Liver (tissue), 3 donors: ENCODE results near the gene TBC1D3H.
"Not testable (repeated sequence)": the region's sequence is repeated elsewhere in the genome, so short reads cannot be mapped to it uniquely, and the experiment has no call there.

Experiments used
- CTCF ChIP-seq: fragments of 150-350 bp; IDR thresholded peaks from 2 replicates; pipeline ENCODE4 v1.5.1; 2017; ENCODE audit warnings: improper control_type of control experiment, low read depth, low read length; ENCODE audit not compliant: missing input control
- REST ChIP-seq: IDR thresholded peaks from 2 replicates; pipeline ENCODE4 v1.6.1; 2016; ENCODE audit warnings: antibody characterized with exemption, mild to moderate bottlenecking
- SP1 ChIP-seq: IDR thresholded peaks from 2 replicates; pipeline ENCODE4 v1.6.1; 2018; ENCODE audit warnings: antibody characterized with exemption, mild to moderate bottlenecking
- TF ChIP-seq, protein P1 (sequence below): IDR thresholded peaks from 2 replicates; pipeline ENCODE4 v1.6.1; 2016; ENCODE audit warnings: antibody characterized with exemption
- donor health status: healthy.
- donor health status: healthy.

- TF ChIP-seq CTCF, SP1, REST: not testable (repeated sequence)
- TF ChIP-seq, protein P1, sequence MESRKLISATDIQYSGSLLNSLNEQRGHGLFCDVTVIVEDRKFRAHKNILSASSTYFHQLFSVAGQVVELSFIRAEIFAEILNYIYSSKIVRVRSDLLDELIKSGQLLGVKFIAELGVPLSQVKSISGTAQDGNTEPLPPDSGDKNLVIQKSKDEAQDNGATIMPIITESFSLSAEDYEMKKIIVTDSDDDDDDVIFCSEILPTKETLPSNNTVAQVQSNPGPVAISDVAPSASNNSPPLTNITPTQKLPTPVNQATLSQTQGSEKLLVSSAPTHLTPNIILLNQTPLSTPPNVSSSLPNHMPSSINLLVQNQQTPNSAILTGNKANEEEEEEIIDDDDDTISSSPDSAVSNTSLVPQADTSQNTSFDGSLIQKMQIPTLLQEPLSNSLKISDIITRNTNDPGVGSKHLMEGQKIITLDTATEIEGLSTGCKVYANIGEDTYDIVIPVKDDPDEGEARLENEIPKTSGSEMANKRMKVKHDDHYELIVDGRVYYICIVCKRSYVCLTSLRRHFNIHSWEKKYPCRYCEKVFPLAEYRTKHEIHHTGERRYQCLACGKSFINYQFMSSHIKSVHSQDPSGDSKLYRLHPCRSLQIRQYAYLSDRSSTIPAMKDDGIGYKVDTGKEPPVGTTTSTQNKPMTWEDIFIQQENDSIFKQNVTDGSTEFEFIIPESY, result not testable (repeated sequence)
Observed at GRCh38 chr17:36415180-36415941, 27.1 kb upstream of the TBC1D3H start.
